GM18505 (cell line): ENCODE data around the gene PGBD4.
"Not testable (repeated sequence)": the region's sequence is repeated elsewhere in the genome, so short reads cannot be mapped to it uniquely, and the experiment has no call there.

Source experiments
- ATAC-seq: cut with Tn5 transposase; IDR thresholded peaks from one replicate; pipeline ENCODE4 v1.9.1; 2021; ENCODE audit not compliant: unreplicated experiment
- POLR2A ChIP-seq: IDR thresholded peaks from 4 replicates; pipeline ENCODE4 v1.6.1; 2011; ENCODE audit warnings: borderline replicate concordance; ENCODE audit not compliant: insufficient read depth, insufficient read length; ENCODE audit errors: extremely low read depth

PGBD4 gene

DNA sequence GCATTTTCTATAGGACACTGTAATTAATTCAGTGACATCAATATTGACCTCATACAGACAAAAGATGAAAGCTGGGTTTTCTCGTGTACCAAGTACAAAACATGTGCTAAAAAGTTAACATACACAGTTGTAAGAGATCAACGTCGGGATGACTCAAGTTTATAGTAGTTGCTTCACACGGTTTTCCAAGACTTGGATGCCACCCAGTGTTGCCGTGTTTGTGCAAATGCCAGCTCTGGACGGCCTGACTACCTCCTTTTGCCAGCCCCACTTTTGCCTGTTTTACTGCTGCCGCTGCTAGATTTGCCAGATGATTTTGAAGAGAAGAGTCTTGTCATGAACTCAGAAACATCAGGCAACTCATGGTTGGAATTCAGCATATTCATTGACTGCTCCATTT is 17.8 kb upstream of the PGBD4 start:
- no peak for ATAC-seq
- TF ChIP-seq POLR2A = no peak

- TF ChIP-seq POLR2A = no peak
Measured at GRCh38 chr15:34085746-34086145, 16.1 kb upstream of the PGBD4 start.

DNA sequence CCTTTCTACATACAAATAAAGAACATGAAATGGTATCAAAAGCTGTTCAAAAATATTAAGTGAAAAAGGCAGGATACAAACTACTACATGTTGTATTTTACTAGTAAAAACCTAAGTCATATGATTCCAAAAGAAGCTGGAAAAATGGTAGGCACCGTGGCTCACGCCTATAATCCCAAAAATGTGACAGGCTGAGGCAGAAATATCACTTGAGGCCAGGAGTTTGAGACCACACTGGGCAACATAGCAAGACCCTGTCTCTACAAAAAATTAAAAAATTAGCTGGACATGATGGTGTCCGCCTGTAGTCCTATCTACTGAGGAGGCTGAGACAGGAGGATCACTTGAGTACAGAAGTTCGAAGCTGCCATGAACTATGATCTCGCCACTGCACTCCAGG is 2.0 kb upstream of the PGBD4 start:
- no peak for TF ChIP-seq POLR2A
- no peak for ATAC-seq

More at GRCh38 chr15:34085746-34086145, 16.1 kb upstream of the PGBD4 start:
- ATAC-seq = no peak

DNA sequence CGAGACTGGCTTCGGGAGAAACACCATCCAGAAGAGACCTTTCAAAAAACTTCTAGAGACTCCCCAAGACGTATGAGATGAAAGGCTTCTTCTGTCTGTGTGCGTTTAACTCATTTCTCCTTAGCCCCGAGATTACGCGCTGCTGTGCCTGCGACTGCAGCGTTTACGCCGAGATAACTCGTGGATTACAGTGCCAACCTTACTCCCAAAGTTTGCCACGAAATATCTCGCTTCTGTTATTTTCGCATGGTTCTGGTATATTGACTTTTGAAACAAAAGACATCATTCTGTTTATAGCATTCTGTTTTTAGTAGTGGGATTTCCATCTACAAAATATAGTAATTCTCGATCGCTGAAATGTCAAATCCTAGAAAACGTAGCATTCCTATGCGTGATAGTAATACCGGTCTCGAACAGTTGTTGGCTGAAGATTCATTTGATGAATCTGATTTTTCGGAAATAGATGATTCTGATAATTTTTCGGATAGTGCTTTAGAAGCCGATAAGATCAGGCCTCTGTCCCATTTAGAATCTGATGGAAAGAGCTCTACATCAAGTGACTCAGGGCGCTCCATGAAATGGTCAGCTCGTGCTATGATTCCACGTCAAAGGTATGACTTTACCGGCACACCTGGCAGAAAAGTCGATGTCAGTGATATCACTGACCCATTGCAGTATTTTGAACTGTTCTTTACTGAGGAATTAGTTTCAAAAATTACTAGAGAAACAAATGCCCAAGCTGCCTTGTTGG is 467 bp downstream of the PGBD4 start:
- TF ChIP-seq POLR2A = no peak
- ATAC-seq = no peak

DNA sequence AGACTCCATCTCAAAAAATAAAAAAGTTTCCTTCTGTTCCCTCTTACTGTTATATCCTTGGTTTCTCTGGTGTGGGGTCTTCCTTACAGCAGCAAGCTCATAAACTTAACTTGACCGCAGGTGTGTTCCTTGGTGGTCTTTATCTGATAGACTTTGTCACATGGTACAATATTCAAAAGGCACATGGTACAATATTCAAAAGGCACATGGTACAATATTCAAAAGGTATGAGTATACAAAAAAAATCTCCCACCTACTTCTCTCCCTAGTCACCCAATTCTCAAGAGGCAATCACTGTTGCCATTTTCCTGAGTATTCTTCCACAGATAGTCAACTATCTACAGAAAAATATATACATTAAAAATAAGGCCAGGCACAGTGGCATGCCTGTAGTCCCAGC is 4.5 kb downstream of the PGBD4 start:
- no peak for TF ChIP-seq POLR2A
- ATAC-seq = no peak

DNA sequence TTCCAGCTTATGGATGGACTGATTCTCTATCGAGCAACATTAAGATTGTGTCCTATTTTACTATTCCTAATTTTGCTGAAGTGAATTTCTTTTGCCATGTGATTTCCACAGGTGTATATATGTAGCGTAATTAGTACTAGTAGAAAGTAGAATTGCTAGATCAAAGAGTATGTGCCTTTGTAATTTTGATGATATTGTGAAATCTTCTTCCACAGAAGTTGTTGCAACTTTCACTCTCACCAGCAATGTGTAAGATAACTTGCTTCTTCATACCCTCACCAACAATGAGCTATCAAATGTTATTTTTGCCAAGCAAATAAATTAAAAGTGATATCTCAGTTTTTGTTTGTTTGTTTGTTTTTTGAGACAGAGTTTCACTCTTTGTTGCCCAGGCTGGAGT is 5.4 kb downstream of the PGBD4 start:
- ATAC-seq = no peak

DNA sequence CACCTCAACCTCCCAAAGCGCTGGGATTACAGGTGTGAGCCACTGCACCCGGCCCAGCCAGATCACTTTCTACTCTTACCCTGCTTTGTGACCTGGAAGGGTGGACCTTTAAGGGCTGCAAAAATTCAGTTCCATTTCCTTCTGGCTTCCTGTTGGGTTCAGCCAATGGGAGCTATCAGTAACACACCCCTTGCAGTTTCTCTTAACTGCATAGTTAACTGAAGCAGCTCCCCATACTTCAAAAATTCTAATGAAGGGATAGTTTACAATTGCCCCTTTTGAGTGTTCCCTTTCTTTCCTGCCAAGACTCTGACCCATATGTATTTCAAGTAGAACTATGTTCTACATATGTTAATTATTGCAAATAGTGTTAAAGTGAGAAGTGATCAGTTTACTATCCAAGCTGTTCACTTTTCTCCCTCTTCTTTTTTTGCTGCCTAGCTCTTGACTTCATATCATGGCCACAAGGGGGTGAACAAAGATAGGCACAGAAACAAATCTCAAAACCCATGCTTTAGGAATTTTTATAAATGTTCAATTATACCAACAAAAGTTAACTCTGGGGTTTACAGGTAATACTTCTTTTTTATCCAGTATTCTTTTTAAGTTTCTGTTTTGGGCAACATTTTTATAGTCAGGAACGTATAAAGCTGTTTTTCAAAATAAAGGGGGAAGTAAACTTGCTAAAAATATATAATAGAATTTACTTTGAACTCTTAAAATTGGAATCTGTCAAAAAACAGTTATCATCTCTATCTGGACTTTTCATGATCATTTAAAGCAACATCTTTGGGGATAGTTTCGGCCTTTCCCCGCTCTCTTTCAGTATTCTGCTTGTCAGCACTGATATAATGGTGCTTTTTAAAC is 8.1 kb downstream of the PGBD4 start:
- no peak for TF ChIP-seq POLR2A
- no peak for ATAC-seq

More for the DNA sequence above, 5.4 kb downstream of the PGBD4 start:
- no peak for TF ChIP-seq POLR2A

- no peak for ATAC-seq
- no peak for TF ChIP-seq POLR2A
Measured at GRCh38 chr15:34111488-34111887, 9.6 kb downstream of the PGBD4 start.

DNA sequence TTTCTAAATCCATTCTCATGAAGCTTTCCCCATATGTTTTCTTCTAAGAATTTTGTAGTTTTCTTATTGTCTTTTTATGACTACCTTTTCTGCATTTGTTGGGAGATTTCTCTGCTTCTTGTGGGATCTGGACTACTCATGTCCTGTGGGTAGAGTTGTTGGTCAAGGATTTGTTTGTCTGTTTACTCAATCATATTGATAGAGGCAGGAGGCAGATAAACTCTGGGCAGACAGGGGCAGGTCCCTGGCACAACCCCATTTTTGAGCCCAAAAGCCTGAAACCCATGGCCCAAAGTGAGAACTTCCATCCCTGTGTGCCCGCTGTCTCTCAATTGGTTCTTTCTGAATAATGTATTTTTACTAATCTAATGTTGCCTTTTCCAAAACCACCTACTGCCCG is 12.3 kb downstream of the PGBD4 start:
- TF ChIP-seq POLR2A = no peak
- no peak for ATAC-seq

- no peak for TF ChIP-seq POLR2A
- no peak for ATAC-seq
Measured at GRCh38 chr15:34114739-34115138, 12.9 kb downstream of the PGBD4 start.

GRCh38 chr15:34116620-34117019 is 14.7 kb downstream of the PGBD4 start:
- ATAC-seq = no peak
- TF ChIP-seq POLR2A = no peak

DNA sequence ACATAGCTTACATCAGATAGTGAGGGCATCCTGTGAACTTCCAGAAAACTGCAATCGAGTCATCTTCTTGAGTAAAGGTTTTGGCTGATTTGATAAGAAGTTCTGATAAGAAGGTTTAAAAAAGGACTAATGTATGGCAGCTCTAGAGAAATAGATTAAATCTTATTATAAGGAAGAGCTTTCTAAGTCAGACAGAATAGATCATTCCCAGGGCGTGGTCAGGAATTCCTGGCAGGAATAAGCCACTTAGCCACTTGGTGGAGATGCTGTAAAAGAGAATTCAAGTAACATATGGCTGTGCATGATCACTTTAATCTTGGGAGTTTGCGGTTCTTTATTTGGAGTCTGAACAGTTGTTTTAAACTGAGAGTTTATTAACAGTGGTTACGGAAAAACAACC is 17.4 kb downstream of the PGBD4 start:
- no peak for TF ChIP-seq POLR2A
- no peak for ATAC-seq

- not testable (repeated sequence) for ATAC-seq
Measured at GRCh38 chr15:34120420-34120819, 18.5 kb downstream of the PGBD4 start.

GRCh38 chr15:34121786-34122185 is 19.9 kb downstream of the PGBD4 start:
- ATAC-seq = not testable (repeated sequence)
